Activated CD4-positive, alpha-beta T cell treated with anti-CD3 and anti-CD28 coated beads, Interleukin-2, amount 10 ng/mL, durations not matched to agents 24 days and 14 days (primary cell): ENCODE results near the gene PCNP. TPM values are rescaled to one million over a fixed set of nuclear protein-coding genes. Genes with fewer than 3 reads are reported as not detected.
A peak's percentile ranks its signal among the peaks of the same experiment; 100 is the strongest.

Source experiments
- DNase-seq: peaks from one replicate; pipeline ENCODE4 v3.0.0; 2022
- H3K27ac Mint-ChIP-seq: one replicate; pipeline ENCODE4 v1.8.0; 2022; ENCODE audit warnings: mild to moderate bottlenecking, mixed read lengths
- H3K27me3 Mint-ChIP-seq: one replicate; pipeline ENCODE4 v1.8.0; 2022; ENCODE audit warnings: mixed read lengths
- H3K36me3 Mint-ChIP-seq: one replicate; pipeline ENCODE4 v1.8.0; 2022; ENCODE audit warnings: low read depth, mild to moderate bottlenecking, mixed read lengths
- H3K4me1 Mint-ChIP-seq: one replicate; pipeline ENCODE4 v1.8.0; 2021; ENCODE audit warnings: mixed read lengths
- H3K4me3 Mint-ChIP-seq: one replicate; pipeline ENCODE4 v1.8.0; 2022; ENCODE audit warnings: mild to moderate bottlenecking, moderate library complexity, mixed read lengths
- H3K9me3 Mint-ChIP-seq: one replicate; pipeline ENCODE4 v1.8.0; 2021; ENCODE audit warnings: mixed read lengths
- intact Hi-C: fragments of 100-400 bp; cut with micrococcal nuclease; formaldehyde crosslinking; loops from one replicate; pipeline ENCODE4 v1.15.1; 2023
- total RNA-seq: library from RNA; stranded (reverse); gene quantifications from 2 replicates; pipeline ENCODE4 v1.2.3, GENCODE V29; 2022

PCNP gene
- total RNA-seq, 1 donor from 2014 or later = 205 TPM

DNA sequence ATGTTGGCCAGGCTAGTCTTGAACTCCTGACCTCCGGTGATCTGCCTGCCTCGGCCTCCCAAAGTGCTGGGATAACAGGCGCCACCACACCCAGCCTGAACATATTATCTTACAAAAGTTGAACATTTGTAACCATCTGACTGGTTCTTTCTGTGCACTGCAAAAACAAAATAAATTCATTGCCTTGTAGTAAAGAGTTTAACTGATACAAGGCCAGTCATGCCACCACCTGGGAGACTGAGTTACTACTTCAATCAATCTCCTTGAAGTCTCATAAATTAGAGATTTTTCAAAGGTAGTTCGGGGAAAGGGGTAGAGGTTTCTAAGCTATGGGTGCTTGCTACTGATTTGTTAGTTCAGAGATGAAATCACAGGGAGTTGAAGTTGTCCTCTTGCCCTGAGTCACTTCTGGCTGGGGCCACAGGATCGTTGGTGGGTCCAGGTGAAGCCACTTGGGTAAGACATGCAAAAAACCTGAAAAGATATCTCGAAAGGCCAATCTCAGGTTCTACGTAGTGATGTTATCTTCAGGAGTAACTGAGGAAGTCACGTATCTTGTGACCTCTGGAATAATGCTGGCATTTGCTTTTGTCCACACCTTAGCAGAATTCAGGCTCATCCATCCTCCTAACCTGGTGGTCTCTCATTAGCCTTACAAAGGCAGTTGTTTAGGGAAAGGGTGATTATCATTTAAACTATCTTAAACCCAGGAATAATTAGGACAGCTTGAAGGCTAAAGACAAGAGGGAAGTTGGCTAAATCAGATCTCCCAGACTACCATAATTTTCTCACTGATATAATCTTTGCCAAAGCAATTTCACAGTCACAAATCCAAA, 69.2 kb downstream of the PCNP start:
- no peak overlapping the region for H3K4me3 Mint-ChIP-seq
- H3K27me3 Mint-ChIP-seq = no peaks in the 10 kb centered on the region
- no peaks in the 10 kb centered on the region for H3K9me3 Mint-ChIP-seq
- DNase-seq = no peak
- peaks cover 18% of the 10 kb centered on the region for H3K4me1 Mint-ChIP-seq
- H3K27ac Mint-ChIP-seq = peak overlapping the region; percentile 75
- H3K36me3 Mint-ChIP-seq = peaks cover 11% of the 10 kb centered on the region
- intact Hi-C loops = loop anchor here (5.0 kb wide), 1 partner anchor 261 kb away; no protein-coding TSS in a partner anchor

Other genes with a start within 250 kb of the PCNP start
- gene SENP7, start 61.0 kb upstream of the PCNP start, total RNA-seq = 8.1 and 9.5 TPM in 2 replicates
- gene TRMT10C, start 12.3 kb upstream of the PCNP start, total RNA-seq = 58.3 and 59.9 TPM in 2 replicates
- 29.0 and 30.2 TPM in 2 replicates for gene ZBTB11, start 103.0 kb downstream of the PCNP start, total RNA-seq
- gene RPL24, start 112.5 kb downstream of the PCNP start, total RNA-seq = 1,569 and 1,570 TPM in 2 replicates
- gene CEP97, start 150.4 kb downstream of the PCNP start, total RNA-seq = 20.3 and 22.8 TPM in 2 replicates
- gene NXPE3, start 205.0 kb downstream of the PCNP start, total RNA-seq = 17.2 and 18.2 TPM in 2 replicates